GM19468 (cell line): ENCODE data around the gene NSD2.
"Not testable (repeated sequence)": the region's sequence is repeated elsewhere in the genome, so short reads cannot be mapped to it uniquely, and the experiment has no call there.

Source experiments
- ATAC-seq: cut with Tn5 transposase; IDR thresholded peaks from one replicate; pipeline ENCODE4 v1.9.1; 2021; ENCODE audit warnings: mild to moderate bottlenecking, moderate library complexity, moderate number of reproducible peaks; ENCODE audit not compliant: unreplicated experiment; ENCODE audit errors: extremely low read depth

NSD2 gene

DNA sequence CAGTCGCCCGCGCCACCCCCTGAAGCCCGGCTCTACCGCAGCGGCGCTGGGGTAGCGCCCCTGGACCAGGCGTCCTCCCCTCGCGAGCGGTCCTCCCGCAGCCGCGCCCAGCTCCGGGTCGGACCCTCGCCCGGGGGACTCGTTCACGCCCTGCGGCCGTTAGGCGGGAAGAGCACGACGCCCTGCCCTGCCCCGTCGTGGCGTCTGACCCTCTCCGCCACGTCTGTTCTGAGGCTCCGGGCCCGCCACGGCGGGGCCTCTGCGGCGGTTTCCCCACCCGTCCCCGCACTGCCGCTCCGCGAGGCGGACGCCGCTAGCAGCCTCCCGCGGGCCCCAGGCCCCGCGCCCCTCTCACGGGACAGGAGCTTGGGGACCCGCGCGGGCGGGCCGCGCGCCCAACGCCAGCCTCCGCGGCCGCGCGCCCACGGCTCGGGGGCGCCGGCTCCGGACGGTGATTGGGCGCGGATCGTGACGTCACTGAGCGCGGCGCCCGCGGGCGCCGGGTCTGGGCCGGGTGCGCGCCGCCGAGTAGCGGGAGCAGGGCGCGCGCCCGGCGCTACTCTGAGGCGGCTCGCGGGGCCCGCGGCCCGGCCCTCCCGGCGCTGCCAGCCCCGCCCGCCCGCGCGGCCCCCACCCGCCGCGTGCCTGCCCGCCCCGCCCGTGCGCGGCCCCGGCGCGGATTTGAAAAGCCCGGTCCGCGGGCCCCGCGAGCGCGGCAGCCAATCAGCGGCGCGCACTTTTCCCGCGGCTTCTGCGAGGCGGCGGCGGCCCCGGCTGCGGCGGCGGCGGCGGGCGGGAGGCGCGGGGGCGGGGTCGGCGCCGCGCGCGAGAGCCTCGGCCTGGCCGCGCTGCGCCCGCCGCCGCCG lies at the start of gene NSD2:
Gene NSD2, plus strand, starts transcription at position 816 of the 866 bp plus-strand sequence. CDS start 29,262 bp downstream, outside the sequence.
- peak; percentile 29 for ATAC-seq

GRCh38 chr4:1821679-1822567 lies 49.3 kb upstream of the NSD2 start:
- ATAC-seq = no peak

DNA sequence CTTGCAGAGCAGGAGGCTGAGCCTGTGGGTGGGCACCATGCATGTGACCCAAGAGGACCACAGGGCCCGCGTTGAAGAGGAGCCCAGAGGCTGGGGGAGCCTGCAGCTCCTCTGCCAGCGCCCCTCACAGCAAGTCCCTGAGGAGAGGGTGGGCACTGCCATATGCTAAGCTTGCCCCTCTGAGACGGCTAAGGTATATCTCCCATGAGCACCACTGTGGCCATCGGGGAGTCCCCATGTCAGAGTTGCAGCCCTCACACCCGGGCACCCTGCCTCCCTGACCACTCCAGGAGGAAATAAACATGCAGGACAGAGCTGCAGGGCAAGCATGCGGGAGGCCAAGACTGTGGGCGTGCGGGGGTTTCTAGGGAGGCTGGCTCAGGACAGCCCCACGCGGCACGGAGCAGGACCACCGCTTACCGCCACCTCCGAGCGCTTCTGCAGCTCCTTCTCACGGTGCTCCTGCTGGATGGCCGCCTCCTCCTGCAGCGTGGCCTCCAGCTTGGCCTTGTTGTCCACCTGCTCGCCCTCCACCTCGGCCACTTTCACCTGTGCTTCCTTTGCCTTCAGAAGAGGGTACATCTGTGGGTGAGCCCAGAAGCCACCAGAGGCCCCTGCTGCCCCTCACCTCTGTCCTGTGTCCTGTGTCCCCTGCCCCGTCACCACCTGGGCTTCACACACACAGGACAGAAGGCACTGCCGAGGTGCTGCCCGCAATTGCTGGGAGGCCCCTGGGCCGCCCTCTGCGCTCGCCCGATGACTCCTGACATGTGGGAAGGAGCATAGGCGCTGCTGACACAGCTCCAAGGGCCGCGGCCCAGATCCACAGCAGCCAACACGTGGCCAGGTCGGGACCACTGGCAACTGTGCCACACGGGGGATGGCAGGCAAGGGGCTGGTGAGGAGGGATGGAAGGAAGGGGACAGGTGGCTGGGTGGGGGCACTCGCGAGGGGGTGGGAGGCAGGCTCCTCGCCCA lies 48.3 kb upstream of the NSD2 start:
- ATAC-seq = no peak

DNA sequence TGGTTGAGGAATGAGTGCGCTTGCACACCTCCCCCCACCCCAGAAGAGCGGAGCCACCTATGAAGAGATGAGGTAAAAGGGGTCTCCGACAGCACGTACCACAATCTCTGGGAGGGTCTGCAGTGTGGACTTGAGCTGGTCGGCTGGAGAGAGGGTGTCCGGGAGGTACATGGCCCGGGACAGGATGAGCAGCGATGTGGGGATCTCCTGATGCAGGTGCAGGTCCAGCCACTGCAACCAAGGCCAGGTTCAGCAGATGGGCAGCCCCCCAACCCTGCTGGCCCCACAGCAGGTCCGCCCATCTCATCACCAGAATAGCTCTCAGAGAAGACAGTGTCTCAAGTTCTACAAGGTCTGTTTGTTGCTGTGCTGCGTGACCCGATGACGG lies 47.7 kb upstream of the NSD2 start:
- ATAC-seq = no peak

DNA sequence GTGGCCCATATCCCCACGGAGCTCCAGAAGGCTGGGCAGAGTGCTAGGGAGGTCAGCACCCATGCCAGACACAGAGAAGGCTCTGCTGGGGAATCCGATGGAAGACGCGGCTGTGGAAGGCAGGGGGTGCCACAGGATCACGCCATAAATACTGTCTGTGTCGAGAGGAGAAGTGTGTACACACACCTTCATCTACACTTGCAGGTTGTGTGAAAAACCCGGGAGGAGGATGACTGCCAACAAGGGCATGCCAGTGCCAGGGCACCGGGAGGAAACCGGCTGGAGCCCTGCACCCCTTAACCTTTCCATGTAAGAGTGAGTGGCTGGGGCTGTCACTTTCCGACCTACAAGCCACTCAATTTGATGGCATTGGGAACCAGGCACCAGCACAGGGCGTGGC lies 46.4 kb upstream of the NSD2 start:
- ATAC-seq = no peak

DNA sequence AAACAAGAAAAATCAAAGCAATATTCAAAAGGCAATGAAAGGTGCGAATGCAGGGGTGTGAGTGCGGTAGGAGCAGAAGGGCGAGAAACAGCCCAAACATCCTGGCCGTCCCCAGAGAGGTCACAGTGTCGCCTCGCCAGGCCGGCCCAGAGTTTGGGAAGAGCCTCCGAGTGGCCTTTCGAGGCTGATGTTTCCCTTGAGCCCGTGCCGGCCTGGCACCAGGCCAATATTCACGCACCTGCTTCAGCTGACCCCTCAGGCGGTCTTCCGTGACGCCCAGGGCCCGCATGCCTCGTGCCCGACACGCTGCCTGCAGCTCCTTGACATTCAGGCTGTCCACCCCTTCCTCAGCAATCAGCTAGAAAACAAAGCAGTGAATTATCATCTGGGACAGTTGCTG lies 45.9 kb upstream of the NSD2 start:
- no peak for ATAC-seq

DNA sequence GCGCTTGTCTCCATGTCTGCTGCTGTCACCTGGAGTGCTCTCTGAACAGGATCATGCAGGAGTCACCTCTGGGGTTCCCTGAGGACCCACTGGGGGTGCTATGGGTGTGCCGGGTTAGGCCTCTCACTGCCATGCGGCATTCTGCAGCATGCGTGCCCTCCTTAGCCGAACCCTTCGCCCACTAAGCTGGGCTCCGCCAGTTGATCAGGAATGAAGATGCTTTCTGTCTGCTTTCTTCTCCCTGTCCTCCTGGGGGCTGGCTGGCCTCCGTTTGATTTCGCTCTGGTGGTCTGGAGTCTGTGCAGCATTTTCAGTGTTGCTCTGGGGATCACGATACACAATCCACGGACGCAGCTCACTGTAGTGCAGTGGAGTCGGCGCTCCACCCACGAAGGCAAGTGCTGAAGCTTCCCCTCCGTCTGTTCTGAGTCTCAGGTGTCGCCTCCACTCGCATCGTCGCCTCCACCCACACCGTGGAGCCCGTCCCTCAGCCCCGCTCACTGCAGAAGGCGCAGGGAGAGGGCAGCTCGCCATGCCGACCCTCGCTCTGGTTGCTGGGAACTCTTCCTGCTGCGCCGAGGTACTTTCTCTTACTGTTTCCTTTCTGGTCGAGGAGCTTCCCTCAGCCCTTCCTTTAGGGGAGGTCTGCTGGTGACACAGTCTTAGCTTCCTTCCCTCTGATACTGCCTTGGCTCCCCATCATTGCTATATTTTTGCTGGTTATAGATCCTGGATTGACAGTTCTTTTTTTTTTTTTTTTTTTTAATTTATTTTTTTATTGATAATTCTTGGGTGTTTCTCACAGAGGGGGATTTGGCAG lies 44.5 kb upstream of the NSD2 start:
- no peak for ATAC-seq

- no peak for ATAC-seq
Measured at GRCh38 chr4:1830234-1830633, 41.0 kb upstream of the NSD2 start.

- no peak for ATAC-seq
Measured at GRCh38 chr4:1830642-1831228, 40.5 kb upstream of the NSD2 start.

- no peak for ATAC-seq
Measured at GRCh38 chr4:1831331-1831730, 39.9 kb upstream of the NSD2 start.

DNA sequence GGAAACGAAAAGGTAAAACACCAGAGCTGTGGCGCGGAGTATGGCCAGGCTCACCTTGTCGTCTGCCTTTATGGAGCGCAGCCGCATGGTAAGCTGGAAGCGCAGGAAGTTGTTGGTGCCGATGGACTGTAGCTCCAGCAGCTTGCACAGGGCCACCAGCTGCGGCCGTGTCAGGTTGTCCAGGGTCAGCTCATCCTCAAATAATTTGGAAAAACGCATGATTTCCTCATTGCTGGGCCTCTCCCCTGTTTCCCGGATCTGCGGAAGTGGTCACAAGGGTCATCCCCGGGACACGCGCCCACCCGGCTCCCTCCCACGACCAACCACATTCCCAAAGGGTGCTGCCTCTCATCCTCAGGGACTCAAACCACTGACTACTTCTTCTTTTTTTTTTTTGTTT lies 38.5 kb upstream of the NSD2 start:
- ATAC-seq = no peak

DNA sequence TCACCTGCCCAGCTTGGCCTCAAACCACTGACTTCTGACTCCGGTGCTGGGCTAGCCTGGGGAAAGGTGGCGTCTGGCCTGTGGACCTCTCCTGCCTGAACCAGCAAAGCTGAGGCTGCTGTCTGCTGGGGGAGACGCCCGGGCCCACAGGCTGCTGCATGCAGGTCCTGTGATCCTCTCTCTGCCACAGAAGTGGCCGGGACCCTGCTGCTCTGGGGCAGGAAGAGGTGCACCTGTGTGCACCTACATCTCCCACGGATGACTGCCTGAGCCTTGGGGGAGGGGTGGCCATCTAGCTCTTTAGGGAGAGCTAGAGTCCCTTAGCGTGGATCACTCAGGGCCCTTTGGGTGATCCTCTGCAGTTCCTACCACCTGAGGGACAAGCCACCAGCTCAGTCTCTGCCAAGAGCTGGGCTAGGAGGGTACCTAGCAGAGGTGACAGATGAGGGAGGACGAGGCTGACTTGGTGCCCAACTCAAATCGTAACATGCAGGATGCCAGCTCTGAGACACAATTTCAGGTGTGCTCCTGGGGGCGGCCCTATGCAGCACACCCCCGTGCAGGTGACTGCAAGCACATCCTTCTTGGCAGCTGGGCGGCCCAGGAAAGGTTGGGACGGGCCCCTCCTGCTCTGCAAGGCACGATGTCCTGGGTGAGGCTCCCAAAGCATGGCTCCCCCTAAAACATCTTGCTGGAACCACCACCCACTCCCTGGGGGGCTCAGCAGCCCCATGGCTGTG lies 37.7 kb upstream of the NSD2 start:
- no peak for ATAC-seq

DNA sequence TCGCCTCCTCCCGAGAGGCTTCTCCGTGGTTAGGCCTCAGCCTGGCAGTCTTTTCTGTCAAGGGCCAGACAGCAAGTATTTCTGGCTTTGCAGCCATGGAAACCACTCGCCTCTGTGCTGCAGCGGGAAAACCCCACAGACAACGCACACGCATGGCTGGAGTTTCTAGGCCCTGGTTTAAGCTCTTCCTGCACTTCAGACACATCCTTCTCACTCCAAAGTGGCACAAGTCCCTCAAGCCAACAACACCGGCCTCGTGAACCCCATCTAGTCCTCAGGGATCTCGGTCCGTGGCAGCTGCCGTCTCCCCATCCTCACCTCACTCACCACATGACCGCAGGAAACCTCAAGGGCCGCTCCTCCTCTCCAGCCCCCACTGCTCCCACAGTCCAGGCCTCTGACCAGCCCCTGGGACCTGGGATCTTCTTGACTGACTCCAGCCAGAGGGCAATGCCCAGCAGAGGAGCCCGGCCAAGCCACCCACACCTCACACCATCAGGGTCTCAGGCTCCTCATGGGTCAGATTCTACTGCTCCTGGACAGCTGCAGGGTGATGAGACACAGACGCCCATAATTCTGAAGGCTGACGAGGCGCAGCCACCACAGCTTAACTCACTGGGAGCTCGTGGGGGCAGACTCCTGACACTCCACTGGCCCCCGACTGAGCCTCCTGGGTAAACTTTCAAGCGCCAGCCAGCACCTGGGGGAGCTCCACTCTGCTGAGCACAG lies 37.0 kb upstream of the NSD2 start:
- no peak for ATAC-seq

- ATAC-seq = not testable (repeated sequence)
Measured at GRCh38 chr4:1835836-1836235, 35.4 kb upstream of the NSD2 start.

DNA sequence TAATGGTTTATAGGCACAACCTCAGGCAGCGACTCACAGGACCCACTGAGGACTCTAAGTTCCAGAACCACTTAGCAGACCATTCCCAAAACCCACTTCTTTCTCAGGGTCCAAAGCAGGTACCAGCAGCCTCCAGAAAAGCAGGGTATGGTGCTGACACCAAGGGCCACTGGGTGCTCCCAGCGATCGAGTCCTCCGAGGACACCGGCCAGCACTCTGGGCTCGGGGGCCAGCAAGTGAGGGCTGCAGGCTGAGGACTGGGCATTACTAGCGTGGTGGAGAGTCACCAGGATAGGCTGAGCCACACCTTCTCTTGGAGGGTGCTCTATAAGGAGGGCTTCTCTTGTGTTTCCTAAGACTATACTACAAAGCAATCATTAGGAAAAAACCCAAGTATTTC lies 34.5 kb upstream of the NSD2 start:
- no peak for ATAC-seq

- no peak for ATAC-seq
Measured at GRCh38 chr4:1837069-1837468, 34.1 kb upstream of the NSD2 start.

DNA sequence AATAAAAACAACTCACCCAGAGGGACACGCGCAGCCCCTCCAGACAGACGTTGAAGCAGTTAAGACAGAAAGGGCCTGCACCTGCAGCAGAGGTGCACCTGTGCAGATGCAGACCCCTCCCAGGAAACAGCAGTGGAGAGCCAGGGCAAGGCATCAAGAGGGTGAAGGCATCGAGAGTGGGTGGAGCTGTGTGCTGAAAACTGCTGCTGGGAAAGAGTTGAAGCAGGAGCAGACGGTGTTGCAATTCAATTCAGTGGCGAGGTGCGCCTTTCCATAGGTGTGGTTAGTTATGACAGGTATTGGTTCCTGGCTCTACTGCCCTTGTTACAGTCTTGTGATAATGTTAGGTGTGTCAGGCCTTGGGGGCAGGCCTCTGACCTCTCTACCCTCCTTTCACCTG lies 31.9 kb upstream of the NSD2 start:
- ATAC-seq = no peak
